Natural killer cell (primary cell): ENCODE measurements around the gene EXTL2. TPM values are rescaled to one million over a fixed set of nuclear protein-coding genes. Genes with fewer than 3 reads are reported as not detected.

Source experiments
- ATAC-seq, 3 donors: fragments of 150-1000 bp in 2 of 3; fragments of 200-7000 bp in 1 of 3; cut with Tn5 transposase; 1 replicate in 1 of 3; 2 replicates in 2 of 3; pipeline ENCODE4 v1.10.0; 2021; ENCODE audit warnings: mild to moderate bottlenecking in 2 of 3, moderate library complexity in 2 of 3
- DNase-seq, 2 donors: peaks; one replicate each; pipeline versions ENCODE4 v3.0.0 to v3.0.0-alpha.2; 2013 to 2021; ENCODE audit warnings: mixed read lengths in 1 of 2
- H3K27ac ChIP-seq: one replicate; pipeline ENCODE4 v1.5.1; 2013; ENCODE audit warnings: mild to moderate bottlenecking, low read length
- H3K27me3 ChIP-seq: one replicate; pipeline ENCODE4 v1.6.1; 2013; ENCODE audit warnings: low read length; ENCODE audit not compliant: control insufficient read depth, insufficient read depth
- H3K36me3 ChIP-seq: one replicate; pipeline ENCODE4 v1.6.1; 2013; ENCODE audit warnings: low read length; ENCODE audit not compliant: control insufficient read depth, insufficient read depth
- H3K4me1 ChIP-seq: one replicate; pipeline ENCODE4 v1.6.1; 2013; ENCODE audit warnings: low read length; ENCODE audit not compliant: control insufficient read depth, insufficient read depth
- H3K4me3 ChIP-seq: one replicate; pipeline ENCODE4 v1.5.1; 2013; ENCODE audit warnings: low read length
- H3K9me3 ChIP-seq: one replicate; pipeline ENCODE4 v1.6.1; 2013; ENCODE audit warnings: low read length; ENCODE audit not compliant: control insufficient read depth, insufficient read depth
- H3K27ac Mint-ChIP-seq, 2 donors: one replicate each; pipeline ENCODE4 v1.8.0; 2022; ENCODE audit warnings: mild to moderate bottlenecking in 2 of 2, mixed read lengths in 2 of 2, moderate library complexity in 1 of 2
- H3K27me3 Mint-ChIP-seq, 2 donors: one replicate each; pipeline ENCODE4 v1.8.0; 2022; ENCODE audit warnings: low read depth in 2 of 2, mixed read lengths in 2 of 2
- H3K36me3 Mint-ChIP-seq: one replicate; pipeline ENCODE4 v1.8.0; 2022; ENCODE audit warnings: mixed read lengths
- H3K4me1 Mint-ChIP-seq, 2 donors: one replicate each; pipeline ENCODE4 v1.8.0; 2022; ENCODE audit warnings: mixed read lengths in 2 of 2
- H3K4me3 Mint-ChIP-seq: one replicate; pipeline ENCODE4 v1.8.0; 2022; ENCODE audit warnings: mild to moderate bottlenecking, moderate library complexity, mixed read lengths
- H3K9me3 Mint-ChIP-seq, 2 donors: one replicate each; pipeline ENCODE4 v1.8.0; 2022; ENCODE audit warnings: mixed read lengths in 2 of 2
- WGBS: methylation state at CpG from one replicate; pipeline ENCODE4 v1.1.7; 2013; ENCODE audit warnings: missing lambda C conversion rate; ENCODE audit not compliant: insufficient coverage; 5-methylcytosine and 5-hydroxymethylcytosine counted together
- intact Hi-C: fragments of 100-400 bp; cut with micrococcal nuclease; formaldehyde crosslinking; loops from one replicate; pipeline ENCODE4 v1.14.2; 2022
- total RNA-seq, 4 donors: library from RNA; stranded (reverse); fragments of 120-200 nt in 1 of 4; gene quantifications; one replicate each; pipeline versions ENCODE4 v1.2.3 to v1.2.4, GENCODE V29; 2013 to 2022
- TF ChIP-seq, protein P1 (sequence below): fragments of 200-600 bp; IDR thresholded peaks from one replicate; pipeline ENCODE4 v1.8.0; 2022; ENCODE audit warnings: antibody characterized with exemption

Gene EXTL2
- total RNA-seq, 3 donors from 2014 or later (not counting 1 experiment from before 2014, with no cell fraction given) = 3.5 to 5.8 (median 3.9) TPM

GRCh38 chr1:100882698-100883097, 11.9 kb downstream of the EXTL2 start:
- Histone ChIP-seq H3K4me1 (no peaks in the 10 kb centered on the region), H3K4me3 (no peak overlapping the region), H3K36me3 (no peaks in the 10 kb centered on the region), H3K27ac (no peak overlapping the region), H3K9me3 (no peaks in the 10 kb centered on the region), H3K27me3 (no peaks in the 10 kb centered on the region)
- TF ChIP-seq, protein P1, sequence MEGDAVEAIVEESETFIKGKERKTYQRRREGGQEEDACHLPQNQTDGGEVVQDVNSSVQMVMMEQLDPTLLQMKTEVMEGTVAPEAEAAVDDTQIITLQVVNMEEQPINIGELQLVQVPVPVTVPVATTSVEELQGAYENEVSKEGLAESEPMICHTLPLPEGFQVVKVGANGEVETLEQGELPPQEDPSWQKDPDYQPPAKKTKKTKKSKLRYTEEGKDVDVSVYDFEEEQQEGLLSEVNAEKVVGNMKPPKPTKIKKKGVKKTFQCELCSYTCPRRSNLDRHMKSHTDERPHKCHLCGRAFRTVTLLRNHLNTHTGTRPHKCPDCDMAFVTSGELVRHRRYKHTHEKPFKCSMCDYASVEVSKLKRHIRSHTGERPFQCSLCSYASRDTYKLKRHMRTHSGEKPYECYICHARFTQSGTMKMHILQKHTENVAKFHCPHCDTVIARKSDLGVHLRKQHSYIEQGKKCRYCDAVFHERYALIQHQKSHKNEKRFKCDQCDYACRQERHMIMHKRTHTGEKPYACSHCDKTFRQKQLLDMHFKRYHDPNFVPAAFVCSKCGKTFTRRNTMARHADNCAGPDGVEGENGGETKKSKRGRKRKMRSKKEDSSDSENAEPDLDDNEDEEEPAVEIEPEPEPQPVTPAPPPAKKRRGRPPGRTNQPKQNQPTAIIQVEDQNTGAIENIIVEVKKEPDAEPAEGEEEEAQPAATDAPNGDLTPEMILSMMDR = no peak
- Mint-ChIP-seq H3K27ac (no peak overlapping the region), H3K9me3 (no peaks in the 10 kb centered on the region), H3K4me1 (no peaks in the 10 kb centered on the region), H3K36me3 (no peaks in the 10 kb centered on the region), H3K4me3 (no peak overlapping the region), H3K27me3 (no peaks in the 10 kb centered on the region)
- ATAC-seq (no peak), DNase-seq (no peak)
- WGBS = 71% methylated on average over 2 of the region's 2 CpGs
- intact Hi-C loops = no loop called here

- TF ChIP-seq, protein P1 = no peak
- H3K9me3 Mint-ChIP-seq = no peaks in the 10 kb centered on the region
- H3K9me3 ChIP-seq = no peaks in the 10 kb centered on the region
- no peaks in the 10 kb centered on the region for H3K27me3 Mint-ChIP-seq
- no peaks in the 10 kb centered on the region for H3K4me1 Mint-ChIP-seq
- no peaks in the 10 kb centered on the region for H3K36me3 ChIP-seq
- DNase-seq (no peak), ATAC-seq (no peak)
- no peaks in the 10 kb centered on the region for H3K4me1 ChIP-seq
- no peaks in the 10 kb centered on the region for H3K36me3 Mint-ChIP-seq
- no peak overlapping the region for H3K27ac Mint-ChIP-seq
- H3K4me3 Mint-ChIP-seq = no peak overlapping the region
- no peak overlapping the region for H3K27ac ChIP-seq
- 100% methylated on average over 2 of the region's 3 CpGs for WGBS
- no peak overlapping the region for H3K4me3 ChIP-seq
- intact Hi-C loops = no loop called here
- H3K27me3 ChIP-seq = no peaks in the 10 kb centered on the region
Measured at GRCh38 chr1:100881687-100882086, 13.0 kb downstream of the EXTL2 start.

- no peaks in the 10 kb centered on the region for H3K36me3 Mint-ChIP-seq
- H3K9me3 ChIP-seq = no peaks in the 10 kb centered on the region
- H3K27ac Mint-ChIP-seq = no peak overlapping the region
- no peak overlapping the region for H3K4me3 ChIP-seq
- TF ChIP-seq, protein P1 = no peak
- H3K9me3 Mint-ChIP-seq = no peaks in the 10 kb centered on the region
- no peak overlapping the region for H3K27ac ChIP-seq
- H3K27me3 Mint-ChIP-seq = no peaks in the 10 kb centered on the region
- intact Hi-C loops = no loop called here
- no peaks in the 10 kb centered on the region for H3K4me1 Mint-ChIP-seq
- H3K4me3 Mint-ChIP-seq = no peak overlapping the region
- no peaks in the 10 kb centered on the region for H3K4me1 ChIP-seq
- H3K27me3 ChIP-seq = no peaks in the 10 kb centered on the region
- no peaks in the 10 kb centered on the region for H3K36me3 ChIP-seq
- ATAC-seq = no peak
- DNase-seq = no peak
Measured at GRCh38 chr1:100879422-100879821, 15.2 kb downstream of the EXTL2 start.

- intact Hi-C loops = no loop called here
- Histone ChIP-seq H3K27me3 (no peaks in the 10 kb centered on the region), H3K4me1 (no peaks in the 10 kb centered on the region), H3K4me3 (no peak overlapping the region), H3K27ac (no peak overlapping the region), H3K9me3 (no peaks in the 10 kb centered on the region), H3K36me3 (no peaks in the 10 kb centered on the region)
- Mint-ChIP-seq H3K4me3 (no peak overlapping the region), H3K27ac (no peak overlapping the region), H3K36me3 (no peaks in the 10 kb centered on the region), H3K4me1 (no peaks in the 10 kb centered on the region), H3K9me3 (no peaks in the 10 kb centered on the region), H3K27me3 (no peaks in the 10 kb centered on the region)
- DNase-seq = no peak
- TF ChIP-seq, protein P1 = no peak
- ATAC-seq = no peak
Measured at GRCh38 chr1:100876291-100876690, 18.4 kb downstream of the EXTL2 start.
